GM19395 (cell line): ENCODE data around the gene ATF6.

Experiments used
- ATAC-seq: cut with Tn5 transposase; IDR thresholded peaks from one replicate; pipeline ENCODE4 v1.9.1; 2021; ENCODE audit warnings: mild to moderate bottlenecking, moderate library complexity; ENCODE audit not compliant: unreplicated experiment

ATF6 gene

DNA sequence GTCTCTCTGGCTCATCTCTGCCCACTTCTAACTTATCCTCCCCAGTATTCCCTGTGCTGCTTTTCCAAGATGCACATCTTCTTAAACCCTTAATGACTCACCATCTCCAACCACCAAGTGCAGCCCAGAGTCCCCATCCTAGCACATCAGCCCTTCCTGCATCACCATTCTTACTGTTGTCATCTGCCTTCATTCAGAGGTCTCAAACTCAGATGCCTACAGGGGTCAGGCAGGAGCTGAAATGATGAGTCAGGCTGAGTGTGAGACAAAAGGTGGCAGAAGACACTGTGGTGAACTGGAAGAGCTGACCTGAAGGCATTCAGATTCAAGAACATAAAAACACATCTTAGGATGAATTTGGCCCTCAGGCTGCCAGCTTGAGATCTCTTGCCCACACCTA is 223.0 kb downstream of the ATF6 start:
- ATAC-seq: no peak

DNA sequence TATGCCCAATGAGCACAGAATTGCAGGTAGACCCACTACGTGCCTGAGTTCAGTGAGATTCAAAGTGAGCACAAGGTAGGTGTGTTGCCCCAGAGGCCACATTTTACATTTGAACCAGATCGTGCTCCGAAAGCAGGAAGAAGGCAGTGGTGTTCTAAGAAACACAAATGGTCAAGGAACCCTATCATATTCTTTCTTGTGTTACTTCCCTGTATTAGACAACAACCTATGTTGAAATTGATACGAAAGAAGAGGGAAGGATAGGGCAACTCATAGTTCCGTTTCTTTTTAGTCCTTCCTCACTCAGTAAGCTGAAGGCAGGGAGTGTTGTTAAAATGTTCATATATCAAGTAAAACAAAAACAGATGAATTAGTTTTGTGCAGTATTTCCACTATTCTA is 223.7 kb downstream of the ATF6 start:
- ATAC-seq: no peak

DNA sequence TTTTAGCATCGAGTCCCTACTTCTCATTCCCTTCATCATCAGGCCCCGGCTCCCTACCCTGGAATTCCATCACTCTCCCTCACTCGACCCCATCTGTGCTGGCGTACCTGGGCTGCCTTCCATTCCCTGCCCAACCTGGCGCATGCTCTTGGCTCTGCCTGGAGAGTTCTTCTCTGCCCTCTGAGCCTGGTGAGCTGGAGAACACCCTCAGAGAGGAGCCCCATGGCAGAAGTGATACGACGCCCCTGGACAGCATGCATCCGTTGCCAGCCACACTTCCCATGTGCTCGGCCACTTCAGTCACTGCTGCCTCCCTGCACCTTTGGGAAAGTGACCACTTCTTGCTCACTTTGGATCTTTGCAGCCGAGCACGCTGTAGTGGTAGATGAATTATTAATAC is 227.5 kb downstream of the ATF6 start:
- ATAC-seq: no peak

DNA sequence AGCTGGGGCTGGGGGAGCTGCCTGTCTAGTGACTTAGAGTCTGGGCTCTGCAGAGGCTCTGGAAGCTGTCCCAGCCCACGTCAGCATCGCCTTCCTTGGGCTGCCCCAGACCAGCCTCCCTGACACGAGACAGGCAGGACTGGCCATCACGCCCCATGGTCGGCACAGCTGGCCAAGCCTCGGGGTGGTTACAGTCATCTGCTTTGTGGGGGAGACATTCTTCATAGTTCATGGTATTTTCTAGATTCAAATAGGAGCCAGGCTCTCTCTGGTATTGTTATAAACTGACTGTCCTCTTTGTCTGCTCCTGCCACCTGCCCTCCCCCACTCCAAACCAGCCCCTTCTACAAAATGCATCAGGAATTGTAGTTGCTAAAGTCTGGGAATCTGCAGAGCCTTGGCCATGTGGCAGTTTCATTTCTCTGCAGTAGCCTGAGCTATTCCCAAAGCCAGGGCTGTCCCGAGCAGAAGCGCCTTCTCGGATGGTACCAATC is 228.1 kb downstream of the ATF6 start:
- ATAC-seq: no peak

DNA sequence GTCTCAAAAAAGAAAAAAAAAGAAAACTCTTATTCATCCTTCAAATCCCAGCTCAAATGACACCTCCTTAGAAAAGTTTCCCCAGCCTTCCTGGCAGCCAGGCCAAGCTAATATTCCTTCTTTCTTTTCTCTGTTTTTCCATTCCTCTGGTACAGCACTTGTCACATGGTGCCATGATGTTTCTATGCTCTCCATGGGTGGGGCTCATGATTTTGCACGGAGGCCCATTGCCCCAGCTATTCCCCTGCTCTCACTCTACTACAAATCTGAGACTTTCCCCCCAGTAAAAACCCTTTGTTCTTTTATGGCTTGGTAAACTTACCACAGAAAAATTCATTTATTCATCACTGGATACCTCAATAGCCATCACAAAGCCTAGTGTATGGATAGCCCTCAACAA is 231.0 kb downstream of the ATF6 start:
- ATAC-seq: no peak

DNA sequence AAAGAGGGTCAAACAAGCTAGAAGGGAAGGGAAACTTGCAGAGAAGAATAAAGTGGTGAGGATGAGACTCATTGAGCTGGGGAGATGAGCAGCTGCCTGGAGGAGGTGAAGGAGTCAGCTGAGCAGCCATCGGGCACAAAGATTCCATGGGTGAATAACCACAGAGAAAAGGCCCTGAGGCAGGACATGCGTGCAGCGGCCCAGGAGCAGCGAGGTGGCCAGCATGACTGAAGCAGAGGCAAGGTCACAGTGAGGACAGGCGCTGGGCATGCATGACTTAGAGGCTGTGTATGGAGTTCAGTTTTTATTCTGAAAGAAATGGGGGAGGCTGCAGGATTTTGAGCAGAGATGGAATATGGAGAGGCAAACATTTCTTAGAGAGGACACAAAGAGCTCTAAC is 232.7 kb downstream of the ATF6 start:
- ATAC-seq: no peak

DNA sequence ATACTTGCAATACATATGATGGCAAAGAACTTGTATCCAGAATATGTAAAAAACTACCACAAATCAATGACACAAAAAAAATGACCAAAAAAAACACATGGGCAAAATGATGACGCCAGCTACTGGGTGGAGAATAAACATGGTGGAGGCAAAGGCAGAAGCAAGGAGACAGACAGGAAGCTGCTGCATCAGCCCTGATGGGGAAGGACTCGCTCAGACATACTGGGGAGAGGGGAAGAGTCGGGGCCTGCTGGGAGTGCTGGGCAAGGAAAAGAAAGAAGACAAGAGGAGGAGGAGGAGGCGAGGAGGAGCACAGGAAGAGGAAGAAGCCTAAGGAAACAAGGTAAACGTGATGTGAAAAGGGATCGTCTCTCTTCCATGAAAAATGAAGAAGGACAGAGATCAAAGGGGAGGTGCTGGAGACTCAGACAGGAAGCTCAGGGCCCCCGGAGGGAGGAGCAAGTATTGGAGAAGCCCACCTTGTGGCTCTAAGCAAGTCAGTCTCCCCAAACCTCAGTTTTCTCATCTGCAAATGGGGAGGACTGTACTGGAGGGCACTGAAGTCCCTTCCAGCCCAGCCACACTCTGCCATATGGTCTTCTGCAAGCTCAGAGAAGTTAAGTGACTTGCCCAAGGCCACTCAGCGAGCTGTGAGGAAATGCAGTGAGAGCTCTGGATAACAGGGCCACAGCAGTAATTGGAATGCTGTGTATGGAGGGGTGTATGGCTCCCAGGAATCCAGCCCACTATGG is 233.4 kb downstream of the ATF6 start:
- ATAC-seq: no peak

DNA sequence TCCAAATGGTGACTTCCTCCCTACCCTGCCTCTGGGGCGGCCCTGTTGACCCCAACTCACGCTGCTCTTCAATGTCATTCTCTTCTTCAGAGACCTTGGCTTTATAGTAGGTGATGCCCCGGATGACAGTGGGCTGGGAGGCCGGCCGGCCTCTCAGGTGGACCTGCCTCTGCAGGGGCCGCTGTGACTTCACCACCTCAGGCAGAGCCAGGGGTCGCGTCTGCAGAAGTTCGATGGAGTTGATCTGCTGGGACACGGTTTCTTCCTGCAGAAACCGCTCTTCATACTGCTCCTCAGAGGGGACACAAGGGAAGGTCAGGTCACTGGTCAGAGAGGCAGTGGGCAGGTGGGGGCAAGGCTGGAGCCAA is 233.9 kb downstream of the ATF6 start:
- no peak for ATAC-seq

DNA sequence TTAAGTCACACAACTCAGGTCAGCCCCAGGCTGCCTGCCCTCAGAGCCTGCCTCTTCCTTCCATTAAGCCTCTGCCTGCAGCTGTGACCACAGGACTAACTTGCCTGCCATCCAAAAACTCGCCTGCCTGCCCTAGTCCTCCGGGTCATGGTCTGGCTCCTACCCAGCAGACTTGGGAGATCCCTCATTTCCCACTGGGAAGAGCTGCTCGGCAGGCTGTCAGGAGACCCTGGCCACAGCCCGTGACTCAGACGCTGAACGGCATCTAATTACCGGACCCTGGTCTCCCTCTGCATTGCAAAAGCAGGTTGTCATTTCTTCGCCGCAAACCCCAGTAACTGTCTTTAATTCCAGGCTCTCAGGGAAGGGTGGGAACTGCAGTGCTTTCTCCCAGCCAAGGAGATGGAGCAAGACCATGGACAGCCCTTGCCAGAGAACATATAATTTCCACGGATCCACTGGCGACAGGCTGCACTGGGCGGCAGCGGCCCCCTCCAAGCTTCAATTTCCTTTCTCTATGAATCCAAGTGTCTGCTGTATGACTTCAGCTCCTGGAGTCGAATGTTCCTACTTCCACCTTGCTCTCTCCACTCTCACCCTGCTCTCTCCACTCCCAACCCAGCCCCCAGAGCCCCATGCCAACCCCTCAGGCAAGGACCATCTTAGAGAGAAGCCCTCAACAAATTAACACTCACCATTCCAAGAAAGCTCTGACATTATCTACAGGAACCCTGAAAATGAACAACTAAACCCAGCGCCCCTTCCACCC is 237.1 kb downstream of the ATF6 start:
- no peak for ATAC-seq

DNA sequence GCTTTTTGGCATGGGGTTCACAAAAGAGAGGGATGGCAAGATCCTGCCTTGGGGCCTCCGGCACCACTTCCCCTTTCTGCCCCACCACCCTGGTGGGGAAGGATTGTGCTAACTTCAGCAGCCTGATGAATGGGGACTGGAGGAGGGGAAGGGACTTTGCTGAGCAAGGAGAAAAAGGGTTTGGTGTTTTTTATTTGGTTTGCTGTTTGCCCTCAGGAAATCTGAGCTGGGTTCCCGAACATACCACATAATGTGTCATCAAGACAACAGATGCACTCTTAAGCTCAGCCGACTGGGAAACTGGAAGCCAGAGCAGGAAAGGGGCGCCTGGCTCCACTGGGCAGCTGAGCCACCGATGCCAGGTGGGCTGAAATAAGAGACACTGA is 237.7 kb downstream of the ATF6 start:
- no peak for ATAC-seq

DNA sequence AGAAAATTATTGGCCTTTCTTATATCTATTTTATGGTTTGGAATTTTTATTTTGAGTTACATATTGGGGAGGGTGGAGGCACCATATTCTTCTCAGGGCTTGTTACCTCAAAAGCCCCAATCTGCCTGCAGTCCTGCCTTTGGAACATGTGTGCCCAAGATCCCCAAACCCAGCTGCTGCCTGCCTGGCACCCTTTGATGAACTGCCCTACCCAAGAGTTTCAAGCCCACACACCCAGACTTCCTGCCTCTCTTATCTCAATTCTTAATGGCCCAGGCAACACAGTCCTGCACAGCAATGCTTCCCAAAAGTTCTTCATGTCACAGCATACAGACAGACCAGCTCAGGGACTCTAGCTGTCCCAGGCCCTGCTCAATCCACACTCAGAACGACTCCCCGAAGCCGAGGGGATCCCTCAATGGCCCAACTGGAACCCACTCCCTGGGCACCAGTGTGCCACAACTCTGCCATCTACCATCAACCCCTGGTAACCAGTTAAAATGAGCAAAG is 238.4 kb downstream of the ATF6 start:
- ATAC-seq: no peak

DNA sequence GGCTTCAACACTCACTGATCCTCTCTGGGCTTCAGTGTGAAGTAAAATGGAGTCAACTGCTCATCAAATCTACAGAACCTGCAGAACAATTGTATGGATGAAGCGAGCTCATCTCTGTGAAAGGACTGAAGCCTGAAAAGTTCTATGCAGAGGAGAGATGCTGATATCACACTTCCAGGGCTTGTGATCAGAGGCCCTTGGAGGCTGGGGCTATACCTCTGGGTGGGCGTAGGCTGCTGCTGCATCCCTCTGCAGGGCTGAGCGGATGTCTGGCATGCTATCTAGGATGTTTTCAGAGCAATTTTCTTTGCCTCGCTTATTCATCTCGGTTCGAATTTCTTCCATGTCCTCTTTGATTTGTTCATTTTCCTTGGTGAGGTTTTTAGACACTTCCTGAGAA is 240.0 kb downstream of the ATF6 start:
- ATAC-seq: no peak

DNA sequence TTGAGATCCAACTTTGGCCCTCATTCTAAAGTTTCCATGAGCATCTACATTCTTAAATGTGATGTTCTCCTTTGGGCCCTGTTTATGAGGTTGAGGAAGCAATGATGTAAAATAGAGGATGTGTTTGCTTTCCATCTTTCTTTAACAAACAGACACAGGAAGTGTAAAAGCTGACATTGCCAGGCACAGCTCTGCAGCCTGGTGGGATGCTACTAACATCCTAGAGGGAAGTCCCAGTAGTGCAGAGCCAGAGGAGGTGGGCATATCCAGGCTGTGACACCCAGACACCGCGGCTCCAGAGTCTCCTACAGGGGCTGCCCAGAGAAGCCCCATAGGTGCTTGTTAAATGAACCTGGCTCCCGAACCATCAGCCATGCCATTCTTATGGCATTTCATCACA is 241.3 kb downstream of the ATF6 start:
- ATAC-seq: no peak

DNA sequence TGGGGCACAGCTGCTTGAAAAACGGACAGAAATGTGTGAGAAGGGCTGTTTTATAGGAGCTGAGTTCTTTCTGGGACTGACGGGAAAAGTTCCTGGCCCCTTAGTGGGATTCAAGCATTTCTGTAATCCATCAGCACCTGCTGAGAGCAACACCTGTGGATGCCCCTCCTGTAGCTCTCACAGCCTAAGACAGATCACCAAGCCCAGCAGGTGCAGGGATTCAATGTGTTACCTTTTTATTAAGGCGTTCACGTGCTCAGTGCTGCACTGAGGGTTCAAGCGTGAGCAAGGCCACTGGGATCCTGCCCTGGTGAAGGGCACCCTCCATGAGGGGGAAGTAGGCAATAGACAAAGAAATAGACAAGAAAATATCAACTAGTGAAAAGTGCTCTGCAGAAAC is 242.7 kb downstream of the ATF6 start:
- no peak for ATAC-seq

DNA sequence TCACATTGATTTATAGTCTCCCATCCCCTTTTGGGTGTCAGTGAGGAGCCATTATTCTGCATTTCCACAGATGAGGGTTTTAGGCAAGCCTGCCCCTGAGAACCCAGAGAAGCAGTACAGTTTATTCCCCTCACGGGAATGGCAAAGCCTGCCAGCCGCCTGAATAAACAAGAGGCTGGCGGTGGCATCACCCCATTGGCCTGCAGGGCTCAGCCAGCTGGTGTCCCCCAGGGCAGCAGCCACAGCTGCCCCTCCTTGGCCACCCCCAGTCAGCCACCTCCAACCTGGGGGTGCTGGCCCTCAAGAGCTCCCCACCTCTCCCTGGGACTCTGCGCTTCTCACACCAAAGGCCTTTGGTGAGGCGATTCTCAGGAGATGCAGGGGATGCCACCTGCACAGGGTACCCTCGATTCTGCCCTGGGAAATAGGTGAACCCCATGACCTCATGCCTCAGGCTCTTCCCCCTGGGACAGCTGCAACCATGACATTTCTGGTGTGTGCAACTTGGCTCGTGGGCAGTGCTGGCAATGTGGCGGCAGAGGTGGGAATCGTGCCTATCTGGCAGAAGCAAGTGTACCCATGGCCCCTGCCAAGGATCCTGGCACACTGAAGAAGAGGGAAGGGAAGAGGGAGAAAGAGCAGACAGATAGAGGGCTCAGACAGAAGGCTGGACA is 243.5 kb downstream of the ATF6 start:
- no peak for ATAC-seq

DNA sequence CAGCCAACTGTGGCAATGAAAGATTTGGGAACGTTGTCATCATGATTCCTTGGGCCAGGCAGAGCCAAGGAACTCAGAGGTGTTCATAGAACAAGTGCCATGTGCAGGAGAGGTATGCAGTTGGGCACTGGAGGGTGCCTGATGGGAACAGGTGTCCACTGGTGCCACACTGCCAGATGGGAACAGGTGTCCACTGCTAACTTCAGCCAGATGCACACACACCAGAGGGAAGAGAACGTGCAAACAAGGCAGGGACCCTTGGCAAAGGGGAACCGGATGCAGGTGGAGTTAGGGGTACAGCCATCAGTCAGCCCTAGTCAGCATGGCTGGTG is 244.0 kb downstream of the ATF6 start:
- no peak for ATAC-seq

DNA sequence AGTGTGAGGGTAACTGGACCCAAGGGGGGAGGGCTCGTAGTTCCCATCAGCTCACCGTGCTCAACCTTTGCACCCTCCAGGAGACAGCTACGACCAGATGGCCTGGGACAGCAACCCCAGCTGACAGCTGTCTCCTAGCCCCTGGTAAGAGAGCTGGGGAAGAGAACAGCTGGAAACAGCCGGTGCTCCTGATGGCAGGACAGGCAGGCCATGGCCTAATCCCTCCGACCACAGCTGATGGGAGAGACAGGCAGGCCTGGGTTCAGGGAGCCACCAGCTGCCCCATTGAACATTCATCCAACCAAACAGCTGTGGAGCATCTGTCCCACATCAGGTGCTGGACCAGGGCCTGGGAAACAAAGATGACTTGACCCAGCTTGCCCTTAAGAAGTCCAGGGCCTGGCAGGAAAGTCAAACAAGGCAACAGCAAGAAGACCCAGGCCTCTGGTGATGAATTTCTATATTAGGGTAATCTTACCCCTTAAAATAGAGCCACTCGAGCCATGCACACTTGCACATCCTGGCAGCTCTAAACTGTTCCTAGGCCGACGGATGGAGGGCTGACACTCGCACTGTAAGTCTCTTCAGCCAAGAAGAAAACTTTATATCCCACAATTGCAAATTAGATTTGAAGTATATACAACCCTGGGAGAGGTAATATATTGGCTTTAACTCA is 245.4 kb downstream of the ATF6 start:
- ATAC-seq: no peak

DNA sequence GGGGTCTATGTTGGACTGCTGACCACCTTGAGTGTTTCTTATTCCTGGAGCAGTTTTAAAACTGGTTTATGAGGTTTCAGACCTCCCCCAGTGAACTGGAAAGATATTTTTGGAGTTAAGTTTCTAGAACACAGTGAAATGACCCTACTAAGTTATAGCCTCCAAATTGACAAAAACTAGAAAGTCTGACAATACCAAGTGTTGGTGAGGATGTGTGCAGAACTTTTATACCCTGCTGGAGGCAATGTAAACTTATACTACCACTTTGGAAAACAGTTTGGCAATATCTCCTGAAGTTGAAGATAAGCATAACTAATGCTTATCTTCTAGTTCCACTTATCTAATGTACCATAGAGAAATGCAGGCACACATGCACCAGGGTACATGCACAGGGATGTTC is 247.2 kb downstream of the ATF6 start:
- ATAC-seq: no peak
